ENCODE results near the gene DOP1A.

- no peak for TF ChIP-seq CTCF (IDR thresholded peaks at IDR 0.05)
- TF ChIP-seq POLR2A (IDR thresholded peaks at IDR 0.05): no peak
These were observed 29.2 kb upstream of the DOP1A start for GRCh38 chr6:83038246-83038645.

Data from Peyer's patch (tissue), 4 donors.